ENCODE data around the gene VWA7.
"Not testable (repeated sequence)": the region's sequence is repeated elsewhere in the genome, so short reads cannot be mapped to it uniquely, and the experiment has no call there.

Gene VWA7

GRCh38 chr6:31776989-31777666 is at the start of gene VWA7:
VWA7 (minus strand) TSS chr6:31777328; CDS start chr6:31776779, 549 bp downstream.
- DNase-seq (ENCODE audit: low spot score), result peak; percentile 86

- DNase-seq (ENCODE audit: low spot score), result peak; percentile 80
Observed at GRCh38 chr6:31826793-31827285, 49.7 kb upstream of the VWA7 start.

GRCh38 chr6:31825553-31825952 is 48.4 kb upstream of the VWA7 start:
- no peak for DNase-seq (ENCODE audit: low spot score)

- not testable (repeated sequence) for DNase-seq (ENCODE audit: low spot score)
Observed at GRCh38 chr6:31823592-31824196, 46.6 kb upstream of the VWA7 start.

- peak; percentile 79 for DNase-seq (ENCODE audit: low spot score)
Observed at GRCh38 chr6:31822036-31822821, 45.1 kb upstream of the VWA7 start.

GRCh38 chr6:31821301-31822035 is 44.3 kb upstream of the VWA7 start:
- DNase-seq (ENCODE audit: low spot score), result no peak

GRCh38 chr6:31820399-31820798 is 43.3 kb upstream of the VWA7 start:
- not testable (repeated sequence) for DNase-seq (ENCODE audit: low spot score)

GRCh38 chr6:31819871-31820299 is 42.8 kb upstream of the VWA7 start:
- no peak for DNase-seq (ENCODE audit: low spot score)

GRCh38 chr6:31817929-31818511 is 40.9 kb upstream of the VWA7 start:
- not testable (repeated sequence) for DNase-seq (ENCODE audit: low spot score)

GRCh38 chr6:31817133-31817928 is 40.2 kb upstream of the VWA7 start:
- DNase-seq (ENCODE audit: low spot score), result not testable (repeated sequence)

GRCh38 chr6:31815025-31815838 is 38.1 kb upstream of the VWA7 start, which contains the start of the genes HSPA1A and HSPA1L:
HSPA1A (plus strand) TSS chr6:31815543; CDS start chr6:31815757, 214 bp downstream.
HSPA1L (minus strand) TSS chr6:31815283; CDS start chr6:31811972, 3,311 bp downstream.
- peak; percentile 94 for DNase-seq (ENCODE audit: low spot score)

GRCh38 chr6:31814677-31815024 is 37.5 kb upstream of the VWA7 start:
- peak; percentile 92 for DNase-seq (ENCODE audit: low spot score)

GRCh38 chr6:31813465-31813849 is 36.3 kb upstream of the VWA7 start:
- no peak for DNase-seq (ENCODE audit: low spot score)

- no peak for DNase-seq (ENCODE audit: low spot score)
Observed at GRCh38 chr6:31811645-31812044, 34.5 kb upstream of the VWA7 start.

- not testable (repeated sequence) for DNase-seq (ENCODE audit: low spot score)
Observed at GRCh38 chr6:31808599-31808998, 31.5 kb upstream of the VWA7 start.

GRCh38 chr6:31806470-31807272 is 29.5 kb upstream of the VWA7 start, which contains the start of gene LSM2:
LSM2 (minus strand) TSS chr6:31806966; CDS start chr6:31806757, 209 bp downstream.
- DNase-seq (ENCODE audit: low spot score), result peak; percentile 100

- DNase-seq (ENCODE audit: low spot score), result no peak
Observed at GRCh38 chr6:31805939-31806469, 28.9 kb upstream of the VWA7 start.

Data from AG08396 (cell line).